HepG2 (cell line): ENCODE results near the gene LOX. TPM values are rescaled to one million over a fixed set of nuclear protein-coding genes. Genes with fewer than 3 reads are reported as not detected.
A peak's percentile ranks its signal among the peaks of the same experiment; 100 is the strongest.

Experiments used
- CEBPG ChIP-seq: IDR thresholded peaks from 2 replicates; pipeline ENCODE4 v1.6.1; 2016
- CSRNP1 ChIP-seq: sonication (generic); formaldehyde crosslinking; IDR thresholded peaks from 2 replicates; pipeline ENCODE4 v1.8.1; 2023; ENCODE audit warnings: mild to moderate bottlenecking, missing genetic modification reagents
- ELK4 ChIP-seq: sonication (generic); formaldehyde crosslinking; IDR thresholded peaks from 2 replicates; pipeline ENCODE4 v1.9.0; 2021; ENCODE audit warnings: missing genetic modification reagents, borderline replicate concordance
- HDAC6 ChIP-seq: fragments of 200-600 bp; sonication (generic); IDR thresholded peaks from 2 replicates; pipeline ENCODE4 v1.7.0; 2017; ENCODE audit warnings: mild to moderate bottlenecking, antibody characterized with exemption, low read length, low read depth
- HHEX ChIP-seq: IDR thresholded peaks from 2 replicates; pipeline ENCODE4 v1.6.1; 2016; ENCODE audit warnings: control low read depth
- KAT2B ChIP-seq: fragments of 150-350 bp; IDR thresholded peaks from 2 replicates; pipeline ENCODE4 v1.6.1; 2014; ENCODE audit warnings: low read depth, low read length, borderline replicate concordance
- RNF219 ChIP-seq: sonication (generic); formaldehyde crosslinking; IDR thresholded peaks from 2 replicates; pipeline ENCODE4 v1.5.0; 2020; ENCODE audit warnings: mild to moderate bottlenecking, missing genetic modification reagents
- SNAI1 ChIP-seq: sonication (generic); formaldehyde crosslinking; IDR thresholded peaks from 2 replicates; pipeline ENCODE4 v1.5.0; 2020; ENCODE audit warnings: mild to moderate bottlenecking, missing genetic modification reagents, borderline replicate concordance
- ZBED4 ChIP-seq: sonication (generic); formaldehyde crosslinking; IDR thresholded peaks from 2 replicates; pipeline ENCODE4 v1.4.0; 2020; ENCODE audit warnings: missing genetic modification reagents, borderline replicate concordance
- ZNF136 ChIP-seq: sonication (generic); formaldehyde crosslinking; IDR thresholded peaks from 2 replicates; pipeline ENCODE4 v1.8.1; 2022; ENCODE audit warnings: low read depth, mild to moderate bottlenecking, moderate library complexity, missing genetic modification reagents
- ZNF557 ChIP-seq: sonication (generic); formaldehyde crosslinking; IDR thresholded peaks from 2 replicates; pipeline ENCODE4 v1.4.0; 2020; ENCODE audit warnings: missing genetic modification reagents
- polyA plus RNA-seq, 8 experiments: library from polyadenylated mRNA; depleted of rRNA in 3 of 8; stranded (reverse) in 7 of 8; unstranded in 1 of 8; fragments of >200 nt; fragmentation: Illumina TruSeq in 4 of 8; extraction: Trizol in 4 of 8; gene quantifications; 2 replicates each; pipeline versions ENCODE4 v1.2.1 to v1.2.3, GENCODE V29; 2011 to 2016; ENCODE audit warnings: low read depth in 4 of 8, missing spikeins in 1 of 8, mixed read lengths in 1 of 8; ENCODE audit not compliant: insufficient read depth in 1 of 8
- total RNA-seq, 5 experiments: library from RNA; depleted of rRNA; stranded (reverse); fragments of >200 nt; fragmentation: Illumina TruSeq; extraction: Trizol; gene quantifications; 2 replicates each; pipeline ENCODE4 v1.2.3, GENCODE V29; 2016; ENCODE audit warnings: low read depth in 1 of 5
- TF ChIP-seq, protein P1 (sequence below): sonication (generic); formaldehyde crosslinking; IDR thresholded peaks from 2 replicates; pipeline ENCODE4 v1.4.0; 2020; ENCODE audit warnings: missing genetic modification reagents
- TF ChIP-seq, protein P2 (sequence below): sonication (generic); formaldehyde crosslinking; IDR thresholded peaks from 2 replicates; pipeline ENCODE4 v1.4.0; 2020; ENCODE audit warnings: missing genetic modification reagents, mild to moderate bottlenecking, borderline replicate concordance

LOX gene
- total and polyA plus RNA-seq, 2 of the 13 experiments (the other 11 are each of a cell fraction or from before 2014, with no cell fraction given) = 0.73 to 173 TPM

GRCh38 chr5:122078116-122079110 lies at the start of gene LOX (continued):
- TF ChIP-seq RNF219 (CRISPR knock-in tag) = no peak
- TF ChIP-seq ZBED4 = no peak
- TF ChIP-seq ELK4 = no peak
- TF ChIP-seq, protein P1, sequence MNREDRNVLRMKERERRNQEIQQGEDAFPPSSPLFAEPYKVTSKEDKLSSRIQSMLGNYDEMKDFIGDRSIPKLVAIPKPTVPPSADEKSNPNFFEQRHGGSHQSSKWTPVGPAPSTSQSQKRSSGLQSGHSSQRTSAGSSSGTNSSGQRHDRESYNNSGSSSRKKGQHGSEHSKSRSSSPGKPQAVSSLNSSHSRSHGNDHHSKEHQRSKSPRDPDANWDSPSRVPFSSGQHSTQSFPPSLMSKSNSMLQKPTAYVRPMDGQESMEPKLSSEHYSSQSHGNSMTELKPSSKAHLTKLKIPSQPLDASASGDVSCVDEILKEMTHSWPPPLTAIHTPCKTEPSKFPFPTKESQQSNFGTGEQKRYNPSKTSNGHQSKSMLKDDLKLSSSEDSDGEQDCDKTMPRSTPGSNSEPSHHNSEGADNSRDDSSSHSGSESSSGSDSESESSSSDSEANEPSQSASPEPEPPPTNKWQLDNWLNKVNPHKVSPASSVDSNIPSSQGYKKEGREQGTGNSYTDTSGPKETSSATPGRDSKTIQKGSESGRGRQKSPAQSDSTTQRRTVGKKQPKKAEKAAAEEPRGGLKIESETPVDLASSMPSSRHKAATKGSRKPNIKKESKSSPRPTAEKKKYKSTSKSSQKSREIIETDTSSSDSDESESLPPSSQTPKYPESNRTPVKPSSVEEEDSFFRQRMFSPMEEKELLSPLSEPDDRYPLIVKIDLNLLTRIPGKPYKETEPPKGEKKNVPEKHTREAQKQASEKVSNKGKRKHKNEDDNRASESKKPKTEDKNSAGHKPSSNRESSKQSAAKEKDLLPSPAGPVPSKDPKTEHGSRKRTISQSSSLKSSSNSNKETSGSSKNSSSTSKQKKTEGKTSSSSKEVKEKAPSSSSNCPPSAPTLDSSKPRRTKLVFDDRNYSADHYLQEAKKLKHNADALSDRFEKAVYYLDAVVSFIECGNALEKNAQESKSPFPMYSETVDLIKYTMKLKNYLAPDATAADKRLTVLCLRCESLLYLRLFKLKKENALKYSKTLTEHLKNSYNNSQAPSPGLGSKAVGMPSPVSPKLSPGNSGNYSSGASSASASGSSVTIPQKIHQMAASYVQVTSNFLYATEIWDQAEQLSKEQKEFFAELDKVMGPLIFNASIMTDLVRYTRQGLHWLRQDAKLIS = no peak
- TF ChIP-seq HHEX (CRISPR knock-in tag) = no peak
- no peak for TF ChIP-seq KAT2B
- TF ChIP-seq, protein P2, sequence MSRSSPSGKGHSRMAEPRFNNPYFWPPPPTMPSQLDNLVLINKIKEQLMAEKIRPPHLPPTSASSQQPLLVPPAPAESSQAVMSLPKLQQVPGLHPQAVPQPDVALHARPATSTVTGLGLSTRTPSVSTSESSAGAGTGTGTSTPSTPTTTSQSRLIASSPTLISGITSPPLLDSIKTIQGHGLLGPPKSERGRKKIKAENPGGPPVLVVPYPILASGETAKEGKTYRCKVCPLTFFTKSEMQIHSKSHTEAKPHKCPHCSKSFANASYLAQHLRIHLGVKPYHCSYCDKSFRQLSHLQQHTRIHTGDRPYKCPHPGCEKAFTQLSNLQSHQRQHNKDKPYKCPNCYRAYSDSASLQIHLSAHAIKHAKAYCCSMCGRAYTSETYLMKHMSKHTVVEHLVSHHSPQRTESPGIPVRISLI (CRISPR knock-in tag) = no peak
- TF ChIP-seq CEBPG (CRISPR knock-in tag) = peak; percentile 22; the same call in 1 of the 2 replicates
- no peak for TF ChIP-seq CSRNP1 (CRISPR knock-in tag)
- no peak for TF ChIP-seq ZNF557 (CRISPR knock-in tag)
- TF ChIP-seq SNAI1 = no peak
- TF ChIP-seq HDAC6 = no peak
- no peak for TF ChIP-seq ZNF136 (CRISPR knock-in tag)
